Neuronal stem cell (in vitro differentiated cells): ENCODE data around the gene CHID1.

ENCODE experiments used
- DNase-seq: peaks from one replicate; pipeline ENCODE4 v3.0.0-alpha.2; 2013; ENCODE audit warnings: low spot score
- H2AFZ ChIP-seq: one replicate; pipeline ENCODE4 v1.6.1; 2013; ENCODE audit warnings: mild to moderate bottlenecking, low read length, inconsistent platforms
- H2AK5ac ChIP-seq: 2 replicates; pipeline ENCODE4 v1.6.1; 2013; ENCODE audit warnings: low read depth, mild to moderate bottlenecking, inconsistent platforms, low read length, moderate library complexity, mixed read lengths
- H2BK120ac ChIP-seq: 2 replicates; pipeline ENCODE4 v1.6.1; 2013; ENCODE audit warnings: low read depth, mild to moderate bottlenecking, inconsistent platforms, low read length, moderate library complexity, mixed read lengths
- H2BK12ac ChIP-seq: one replicate; pipeline ENCODE4 v1.6.1; 2013; ENCODE audit warnings: low read length, inconsistent platforms
- H2BK15ac ChIP-seq: 2 replicates; pipeline ENCODE4 v1.6.1; 2013; ENCODE audit warnings: mild to moderate bottlenecking, low read length, inconsistent platforms, mixed read lengths
- H2BK5ac ChIP-seq: one replicate; pipeline ENCODE4 v1.6.1; 2013; ENCODE audit warnings: inconsistent platforms, mild to moderate bottlenecking, low read length, moderate library complexity
- H3K14ac ChIP-seq: one replicate; pipeline ENCODE4 v1.6.1; 2013; ENCODE audit warnings: low read length, inconsistent platforms
- H3K18ac ChIP-seq: 2 replicates; pipeline ENCODE4 v1.6.1; 2013; ENCODE audit warnings: low read length, inconsistent platforms
- H3K23ac ChIP-seq: 2 replicates; pipeline ENCODE4 v1.6.1; 2013; ENCODE audit warnings: low read depth, mild to moderate bottlenecking, mixed read lengths, low read length, inconsistent platforms; ENCODE audit not compliant: poor library complexity
- H3K27ac ChIP-seq: replicated peaks from 3 replicates; pipeline ENCODE4 v1.5.1; 2013; ENCODE audit warnings: low read length, inconsistent platforms
- H3K27me3 ChIP-seq, 3 experiments: 2 replicates each; pipeline ENCODE4 v1.6.1; 2013; ENCODE audit warnings: low read length in 3 of 3, mild to moderate bottlenecking in 2 of 3, inconsistent platforms in 1 of 3, low read depth in 1 of 3, mixed read lengths in 1 of 3, moderate library complexity in 1 of 3; ENCODE audit not compliant: control insufficient read depth in 3 of 3, insufficient read depth in 3 of 3
- H3K36me3 ChIP-seq, 2 donors: replicated peaks in 1 of 2; 2 replicates each; pipeline ENCODE4 v1.6.1; 2013; ENCODE audit warnings: low read length in 2 of 2; ENCODE audit not compliant: control insufficient read depth in 2 of 2, insufficient read depth in 2 of 2
- H3K4ac ChIP-seq: 2 replicates; pipeline ENCODE4 v1.6.1; 2013; ENCODE audit warnings: inconsistent platforms, mild to moderate bottlenecking, low read length, moderate library complexity
- H3K4me1 ChIP-seq, 2 donors: 1 replicate in 1 of 2; 2 replicates in 1 of 2; pipeline ENCODE4 v1.6.1; 2013; ENCODE audit warnings: low read length in 2 of 2, low read depth in 1 of 2; ENCODE audit not compliant: control insufficient read depth in 2 of 2, insufficient read depth in 1 of 2
- H3K4me2 ChIP-seq: one replicate; pipeline ENCODE4 v1.6.1; 2013; ENCODE audit warnings: mild to moderate bottlenecking, low read length, inconsistent platforms; ENCODE audit not compliant: insufficient read depth, poor library complexity, severe bottlenecking
- H3K4me3 ChIP-seq, 2 donors: 2 replicates each; pipeline ENCODE4 v1.5.1; 2013; ENCODE audit warnings: low read length in 2 of 2, mild to moderate bottlenecking in 2 of 2, inconsistent platforms in 1 of 2, moderate library complexity in 1 of 2
- H3K79me1 ChIP-seq: one replicate; pipeline ENCODE4 v1.6.1; 2013; ENCODE audit warnings: low read depth, mild to moderate bottlenecking, inconsistent platforms, low read length, moderate library complexity
- H3K9ac ChIP-seq: one replicate; pipeline ENCODE4 v1.6.1; 2013; ENCODE audit warnings: mild to moderate bottlenecking, low read depth, low read length, inconsistent platforms; ENCODE audit not compliant: poor library complexity
- H3K9me3 ChIP-seq, 2 donors: replicated peaks in 1 of 2; 2 replicates each; pipeline versions ENCODE3 to v1.6.1; 2013; ENCODE audit warnings: low read length in 2 of 2, mild to moderate bottlenecking in 2 of 2, inconsistent platforms in 1 of 2, low read depth in 1 of 2, mixed read lengths in 1 of 2, moderate library complexity in 1 of 2; ENCODE audit not compliant: control insufficient read depth in 2 of 2, insufficient read depth in 1 of 2
- H4K8ac ChIP-seq: one replicate; pipeline ENCODE4 v1.6.1; 2013; ENCODE audit warnings: low read depth, mild to moderate bottlenecking, inconsistent platforms, low read length, moderate library complexity
- H4K91ac ChIP-seq: one replicate; pipeline ENCODE4 v1.6.1; 2013; ENCODE audit warnings: low read length, low read depth, mild to moderate bottlenecking, inconsistent platforms; ENCODE audit not compliant: poor library complexity
- WGBS, 2 donors: extraction: QIAGEN DNeasy Blood & Tissue Kit; methylation state at CpG; one replicate each; pipeline ENCODE4 v1.1.7; 2013; ENCODE audit warnings: missing lambda C conversion rate in 2 of 2, mixed read lengths in 1 of 2; ENCODE audit not compliant: insufficient read length in 2 of 2, insufficient replicate concordance in 1 of 2; ENCODE audit errors: extremely low coverage in 2 of 2; 5-methylcytosine and 5-hydroxymethylcytosine counted together

Gene CHID1

GRCh38 chr11:872799-873198, 37.8 kb downstream of the CHID1 start:
- no CpG with 5 or more reads among the region's 9 CpGs for WGBS, 2 donors
- no peak for DNase-seq
- peaks cover 18 to 36% of the 10 kb centered on the region in 2 donors for H3K36me3 ChIP-seq
- H3K14ac ChIP-seq: no peak overlapping the region
- H2BK120ac ChIP-seq: no peak overlapping the region
- no peak overlapping the region for H2AFZ ChIP-seq
- no peak overlapping the region for H3K4me2 ChIP-seq
- H3K4me3 ChIP-seq: no peak overlapping the region
- H2BK12ac ChIP-seq: no peak overlapping the region
- H3K27ac ChIP-seq: no peak overlapping the region
- no peak overlapping the region for H4K8ac ChIP-seq
- no peak overlapping the region for H2BK15ac ChIP-seq
- peaks cover 0 to 4% of the 10 kb centered on the region in 2 donors for H3K4me1 ChIP-seq
- H3K18ac ChIP-seq: no peak overlapping the region
- H3K9me3 ChIP-seq: no peaks in the 10 kb centered on the region
- peaks cover 7% of the 10 kb centered on the region for H3K79me1 ChIP-seq
- H3K9ac ChIP-seq: peak overlapping the region; percentile 51
- no peak overlapping the region for H2AK5ac ChIP-seq
- H2BK5ac ChIP-seq: peak overlapping the region; percentile 69
- no peaks in the 10 kb centered on the region for H3K27me3 ChIP-seq
- no peak overlapping the region for H3K4ac ChIP-seq
- no peak overlapping the region for H4K91ac ChIP-seq
- H3K23ac ChIP-seq: peak overlapping the region; percentile 89

GRCh38 chr11:871472-871871, 39.1 kb downstream of the CHID1 start:
- no peak overlapping the region for H2BK120ac ChIP-seq
- H3K4ac ChIP-seq: no peak overlapping the region
- H3K23ac ChIP-seq: peak overlapping the region; percentile 89
- H2AK5ac ChIP-seq: no peak overlapping the region
- H3K79me1 ChIP-seq: peaks cover 5% of the 10 kb centered on the region
- no peak overlapping the region for H4K91ac ChIP-seq
- H3K18ac ChIP-seq: no peak overlapping the region
- H3K9ac ChIP-seq: no peak overlapping the region
- no peak overlapping the region for H2BK15ac ChIP-seq
- peaks cover 12 to 34% of the 10 kb centered on the region in 2 donors for H3K36me3 ChIP-seq
- H2BK5ac ChIP-seq: no peak overlapping the region
- no peaks in the 10 kb centered on the region for H3K9me3 ChIP-seq
- peak overlapping the region; percentile 22 for H2BK12ac ChIP-seq
- H3K14ac ChIP-seq: peak overlapping the region; percentile 47
- DNase-seq: no peak
- no CpG with 5 or more reads among the region's 9 CpGs for WGBS, 2 donors
- H3K27ac ChIP-seq: no peak overlapping the region
- no peak overlapping the region for H4K8ac ChIP-seq
- no peaks in the 10 kb centered on the region for H3K27me3 ChIP-seq
- H2AFZ ChIP-seq: no peak overlapping the region
- H3K4me3 ChIP-seq: no peak overlapping the region
- no peak overlapping the region for H3K4me2 ChIP-seq
- peaks cover 0 to 4% of the 10 kb centered on the region in 2 donors for H3K4me1 ChIP-seq

- H3K4me3 ChIP-seq: no peak overlapping the region
- no peak overlapping the region for H3K14ac ChIP-seq
- H3K18ac ChIP-seq: no peak overlapping the region
- no peak overlapping the region for H3K27ac ChIP-seq
- peaks cover 0 to 4% of the 10 kb centered on the region in 2 donors for H3K4me1 ChIP-seq
- peak overlapping the region; percentile 21 for H3K9ac ChIP-seq
- peaks cover 5% of the 10 kb centered on the region for H3K79me1 ChIP-seq
- no peaks in the 10 kb centered on the region for H3K27me3 ChIP-seq
- no peak overlapping the region for H2BK15ac ChIP-seq
- no peak overlapping the region for H2BK5ac ChIP-seq
- H3K9me3 ChIP-seq: no peaks in the 10 kb centered on the region
- H4K91ac ChIP-seq: no peak overlapping the region
- H4K8ac ChIP-seq: no peak overlapping the region
- DNase-seq: no peak
- H2BK120ac ChIP-seq: no peak overlapping the region
- H2AFZ ChIP-seq: no peak overlapping the region
- H2AK5ac ChIP-seq: no peak overlapping the region
- H3K36me3 ChIP-seq: peaks cover 8 to 33% of the 10 kb centered on the region in 2 donors
- no CpG with 5 or more reads among the region's 8 CpGs for WGBS, 2 donors
- peak overlapping the region; percentile 98 for H3K23ac ChIP-seq
- H2BK12ac ChIP-seq: no peak overlapping the region
- H3K4me2 ChIP-seq: no peak overlapping the region
- H3K4ac ChIP-seq: no peak overlapping the region
Observed at GRCh38 chr11:870418-870817, 40.2 kb downstream of the CHID1 start.

- peaks cover 5% of the 10 kb centered on the region for H3K79me1 ChIP-seq
- no peak overlapping the region for H3K4me3 ChIP-seq
- H3K4ac ChIP-seq: no peak overlapping the region
- no peak overlapping the region for H2AFZ ChIP-seq
- H2BK5ac ChIP-seq: no peak overlapping the region
- H4K8ac ChIP-seq: no peak overlapping the region
- H3K14ac ChIP-seq: peak overlapping the region; percentile 63
- no peak overlapping the region for H2BK12ac ChIP-seq
- H3K23ac ChIP-seq: peak overlapping the region; percentile 98
- no peak overlapping the region for H2BK15ac ChIP-seq
- H3K27ac ChIP-seq: no peak overlapping the region
- no peaks in the 10 kb centered on the region for H3K27me3 ChIP-seq
- H3K9ac ChIP-seq: peak overlapping the region; percentile 77
- no peak overlapping the region for H3K4me2 ChIP-seq
- no peak for DNase-seq
- peaks cover 8 to 33% of the 10 kb centered on the region in 2 donors for H3K36me3 ChIP-seq
- peak overlapping the region; percentile 61 for H2AK5ac ChIP-seq
- no peak overlapping the region for H4K91ac ChIP-seq
- H3K18ac ChIP-seq: no peak overlapping the region
- H3K9me3 ChIP-seq: no peaks in the 10 kb centered on the region
- no peak overlapping the region for H2BK120ac ChIP-seq
- peaks cover 0 to 4% of the 10 kb centered on the region in 2 donors for H3K4me1 ChIP-seq
- WGBS, 2 donors: no CpG with 5 or more reads among the region's 8 CpGs
Observed at GRCh38 chr11:870127-870413, 40.5 kb downstream of the CHID1 start.
